Body of pancreas (tissue), 4 donors: ENCODE data around the gene TUBGCP2.

Experiments used
- POLR2A ChIP-seq, 3 donors: fragments of 450-650 bp; IDR thresholded peaks; one replicate each; pipeline ENCODE4 v1.6.1; 2016; ENCODE audit warnings: antibody characterized with exemption in 3 of 3, mild to moderate bottlenecking in 2 of 3
- TF ChIP-seq, protein P1 (sequence below), 7 experiments: fragments of 450-650 bp in 4 of 7; fragments of 200-600 bp in 3 of 7; sonication (generic) in 3 of 7; IDR thresholded peaks; one replicate each; pipeline ENCODE4 v1.5.1; 2016 to 2019; ENCODE audit warnings: antibody characterized with exemption in 7 of 7

- TF ChIP-seq, protein P1, sequence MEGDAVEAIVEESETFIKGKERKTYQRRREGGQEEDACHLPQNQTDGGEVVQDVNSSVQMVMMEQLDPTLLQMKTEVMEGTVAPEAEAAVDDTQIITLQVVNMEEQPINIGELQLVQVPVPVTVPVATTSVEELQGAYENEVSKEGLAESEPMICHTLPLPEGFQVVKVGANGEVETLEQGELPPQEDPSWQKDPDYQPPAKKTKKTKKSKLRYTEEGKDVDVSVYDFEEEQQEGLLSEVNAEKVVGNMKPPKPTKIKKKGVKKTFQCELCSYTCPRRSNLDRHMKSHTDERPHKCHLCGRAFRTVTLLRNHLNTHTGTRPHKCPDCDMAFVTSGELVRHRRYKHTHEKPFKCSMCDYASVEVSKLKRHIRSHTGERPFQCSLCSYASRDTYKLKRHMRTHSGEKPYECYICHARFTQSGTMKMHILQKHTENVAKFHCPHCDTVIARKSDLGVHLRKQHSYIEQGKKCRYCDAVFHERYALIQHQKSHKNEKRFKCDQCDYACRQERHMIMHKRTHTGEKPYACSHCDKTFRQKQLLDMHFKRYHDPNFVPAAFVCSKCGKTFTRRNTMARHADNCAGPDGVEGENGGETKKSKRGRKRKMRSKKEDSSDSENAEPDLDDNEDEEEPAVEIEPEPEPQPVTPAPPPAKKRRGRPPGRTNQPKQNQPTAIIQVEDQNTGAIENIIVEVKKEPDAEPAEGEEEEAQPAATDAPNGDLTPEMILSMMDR (IDR thresholded peaks at IDR 0.05), result no peak
- TF ChIP-seq POLR2A (IDR thresholded peaks at IDR 0.05), result no peak
Measured at GRCh38 chr10:133312769-133313145, 4.1 kb upstream of the TUBGCP2 start.
